AG09309 (cell line): ENCODE measurements around the gene LRRC4C.

Source experiments
- DNase-seq: peaks from one replicate; pipeline ENCODE4 v3.0.0-alpha.2; 2010; ENCODE audit warnings: low read depth
- H3K4me3 ChIP-seq: 2 replicates; pipeline ENCODE4 v1.5.1; 2011; ENCODE audit warnings: mild to moderate bottlenecking, low read depth, low read length, moderate library complexity; ENCODE audit not compliant: control insufficient read depth
- TF ChIP-seq, protein P1 (sequence below): IDR thresholded peaks from 2 replicates; pipeline ENCODE4 v1.5.1; 2011; ENCODE audit warnings: mild to moderate bottlenecking, low read depth, low read length, inconsistent platforms; ENCODE audit not compliant: insufficient read depth, control insufficient read depth; ENCODE audit errors: missing control alignments

LRRC4C gene

DNA sequence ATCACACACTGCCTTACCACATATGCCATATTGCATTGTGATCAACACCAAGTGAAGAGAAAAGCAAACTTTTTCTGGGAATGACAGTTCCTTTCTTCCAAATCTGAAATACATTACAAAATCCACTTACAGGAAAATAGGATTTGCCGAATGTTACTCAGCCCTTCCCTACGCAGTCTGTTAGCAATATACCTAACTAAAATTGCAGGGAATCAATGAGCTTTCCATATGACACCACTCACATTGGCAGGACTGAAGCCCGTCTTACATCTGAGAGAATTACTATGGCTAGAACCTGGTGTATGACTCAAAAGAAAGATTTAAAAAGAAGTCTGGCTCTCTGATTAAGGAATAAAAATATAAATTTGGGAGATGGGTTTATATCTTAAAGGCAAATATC lies 136.0 kb downstream of the LRRC4C start:
- H3K4me3 ChIP-seq, result no peak overlapping the region
- DNase-seq, result no peak
- TF ChIP-seq, protein P1, sequence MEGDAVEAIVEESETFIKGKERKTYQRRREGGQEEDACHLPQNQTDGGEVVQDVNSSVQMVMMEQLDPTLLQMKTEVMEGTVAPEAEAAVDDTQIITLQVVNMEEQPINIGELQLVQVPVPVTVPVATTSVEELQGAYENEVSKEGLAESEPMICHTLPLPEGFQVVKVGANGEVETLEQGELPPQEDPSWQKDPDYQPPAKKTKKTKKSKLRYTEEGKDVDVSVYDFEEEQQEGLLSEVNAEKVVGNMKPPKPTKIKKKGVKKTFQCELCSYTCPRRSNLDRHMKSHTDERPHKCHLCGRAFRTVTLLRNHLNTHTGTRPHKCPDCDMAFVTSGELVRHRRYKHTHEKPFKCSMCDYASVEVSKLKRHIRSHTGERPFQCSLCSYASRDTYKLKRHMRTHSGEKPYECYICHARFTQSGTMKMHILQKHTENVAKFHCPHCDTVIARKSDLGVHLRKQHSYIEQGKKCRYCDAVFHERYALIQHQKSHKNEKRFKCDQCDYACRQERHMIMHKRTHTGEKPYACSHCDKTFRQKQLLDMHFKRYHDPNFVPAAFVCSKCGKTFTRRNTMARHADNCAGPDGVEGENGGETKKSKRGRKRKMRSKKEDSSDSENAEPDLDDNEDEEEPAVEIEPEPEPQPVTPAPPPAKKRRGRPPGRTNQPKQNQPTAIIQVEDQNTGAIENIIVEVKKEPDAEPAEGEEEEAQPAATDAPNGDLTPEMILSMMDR, result no peak

DNA sequence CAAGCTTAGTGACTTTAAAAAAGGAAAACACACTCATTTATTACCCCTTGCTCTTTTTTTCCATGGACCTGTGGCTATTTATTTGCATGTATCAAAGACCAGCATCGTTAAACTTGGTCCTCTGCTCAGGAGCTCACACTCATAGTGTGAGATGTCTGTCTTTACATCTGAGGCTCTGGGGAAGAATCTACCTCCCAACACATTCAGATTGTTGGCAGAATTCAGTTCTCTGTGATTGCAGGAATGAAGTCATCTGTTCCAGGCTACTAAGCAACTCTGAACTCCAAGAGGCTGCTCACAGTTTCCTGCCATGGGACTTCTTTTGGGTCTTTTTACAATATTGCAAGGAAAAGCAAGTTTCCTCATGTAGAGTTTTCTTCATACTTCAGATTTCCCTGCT lies 138.8 kb downstream of the LRRC4C start:
- no peak overlapping the region for H3K4me3 ChIP-seq
- DNase-seq, result no peak
- TF ChIP-seq, protein P1, result no peak

DNA sequence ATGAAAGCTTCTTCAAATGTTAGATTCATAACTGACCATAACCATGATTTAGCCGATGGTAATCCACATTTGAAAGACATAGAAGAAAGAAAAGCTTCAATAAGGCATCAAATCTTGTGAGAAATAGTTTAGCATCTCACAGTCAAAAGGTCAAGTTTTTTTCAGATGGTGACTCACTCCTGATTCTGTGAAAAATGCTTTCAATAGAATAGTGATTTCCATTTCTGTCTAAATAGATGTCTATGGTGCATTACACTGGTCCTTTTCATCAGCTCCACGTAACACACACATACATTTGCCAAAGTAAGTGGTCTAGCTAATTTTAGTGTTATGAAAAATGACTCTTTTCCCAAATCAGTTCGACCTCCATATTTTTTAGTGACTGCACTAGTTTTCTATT lies 139.2 kb downstream of the LRRC4C start:
- no peak overlapping the region for H3K4me3 ChIP-seq
- DNase-seq, result no peak
- TF ChIP-seq, protein P1, result no peak

DNA sequence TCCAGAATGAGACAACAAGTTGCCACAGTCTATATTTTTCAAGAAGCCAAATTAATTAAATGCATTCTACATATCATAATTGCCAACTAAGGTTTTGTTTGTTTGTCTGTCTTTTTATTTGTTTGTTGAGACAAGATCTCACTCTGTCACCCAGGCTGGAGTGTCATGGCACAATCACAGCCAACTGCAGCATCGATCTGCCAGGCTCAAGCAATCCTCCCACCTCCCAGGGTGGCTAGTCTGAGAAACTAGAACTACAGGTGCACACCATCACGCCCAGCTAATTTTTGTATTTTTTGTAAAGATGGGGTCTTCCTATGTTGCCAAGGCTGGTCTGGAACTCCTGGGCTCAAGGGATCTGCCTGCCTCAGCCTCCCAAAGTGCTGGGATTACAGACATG lies 140.0 kb downstream of the LRRC4C start:
- no peak overlapping the region for H3K4me3 ChIP-seq
- DNase-seq, result no peak
- TF ChIP-seq, protein P1, result no peak

DNA sequence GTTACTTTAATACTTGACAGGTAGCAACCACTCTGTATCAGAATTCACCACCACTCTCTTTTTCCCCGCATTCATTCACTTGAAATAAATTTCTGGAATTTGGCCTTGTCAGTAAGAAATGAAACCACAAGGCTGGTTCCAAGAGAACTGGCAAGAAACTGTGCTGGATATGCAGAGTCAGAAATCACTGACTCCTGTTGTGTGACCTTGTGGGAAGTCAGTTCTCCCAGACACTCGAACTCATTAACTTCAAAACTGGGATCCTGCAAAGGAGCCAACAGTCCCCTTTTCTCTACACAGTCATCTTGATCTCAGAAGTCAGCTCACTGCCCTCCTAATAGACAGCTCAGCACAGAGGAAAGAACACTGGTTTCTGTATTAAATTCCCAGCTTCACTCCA lies 142.7 kb downstream of the LRRC4C start:
- no peak for DNase-seq
- TF ChIP-seq, protein P1, result no peak
- no peak overlapping the region for H3K4me3 ChIP-seq

DNA sequence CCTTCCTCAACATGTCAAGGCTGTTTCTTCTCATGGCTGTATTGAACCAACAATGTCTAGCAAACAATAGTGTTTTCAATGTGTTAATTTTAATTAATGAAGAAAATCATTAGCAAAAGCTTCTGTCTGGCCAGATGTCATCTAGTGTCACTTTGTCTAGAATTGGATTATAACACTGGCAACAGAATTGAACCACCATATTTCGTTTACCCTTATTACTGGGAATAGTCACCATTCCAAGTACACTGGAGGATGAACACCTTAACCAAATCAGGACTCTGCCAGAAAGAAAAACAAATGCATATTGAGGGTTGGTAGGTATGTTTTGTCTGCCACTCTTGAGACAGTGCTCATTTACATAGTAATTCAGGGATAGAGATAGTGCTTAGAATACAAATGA lies 146.2 kb downstream of the LRRC4C start:
- H3K4me3 ChIP-seq, result no peak overlapping the region
- DNase-seq, result no peak
- TF ChIP-seq, protein P1, result no peak

DNA sequence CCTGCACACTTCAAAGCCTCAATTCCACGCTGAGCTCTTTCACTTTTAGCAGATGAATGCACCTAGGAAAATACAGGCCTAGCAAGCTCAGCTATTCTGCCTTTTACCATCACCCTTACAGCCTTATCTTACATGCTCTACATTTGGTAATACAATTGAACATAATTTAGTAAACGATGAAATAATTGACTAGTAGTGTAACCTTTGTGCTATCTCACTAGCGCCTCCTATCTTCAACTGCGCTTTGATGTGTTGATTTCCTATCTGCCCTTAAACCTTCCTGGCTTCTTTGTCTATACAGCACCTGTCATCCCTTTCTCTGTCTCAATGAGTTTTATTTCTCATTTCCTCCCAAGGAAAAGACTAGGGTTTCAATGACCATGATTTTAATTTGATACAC lies 149.7 kb downstream of the LRRC4C start:
- no peak for DNase-seq
- TF ChIP-seq, protein P1, result no peak
- no peak overlapping the region for H3K4me3 ChIP-seq
